OCI-LY7 (cell line): ENCODE results near the gene HSPA6. TPM values are rescaled to one million over a fixed set of nuclear protein-coding genes. Genes with fewer than 3 reads are reported as not detected.
"Not testable (repeated sequence)": the region's sequence is repeated elsewhere in the genome, so short reads cannot be mapped to it uniquely, and the experiment has no call there.

Experiments used
- BruUV-seq: library from RNA; stranded (reverse); fragments of 400-500 nt; replicated peaks from 2 replicates; lab custom pipeline; 2021; lab: Mats Ljungman, UMichigan
- CTCF ChIA-PET: fragments of 300-600 bp; sonication (Branson Sonifier 250); formaldehyde crosslinking; loops from one replicate; lab custom pipeline; 2022; ENCODE audit warnings: antibody characterized with exemption; ENCODE audit not compliant: unreplicated experiment; lab: Charles Lee
- POLR2A ChIA-PET: fragments of 300-600 bp; sonication (Branson Sonifier 250); formaldehyde crosslinking; loops from one replicate; lab custom pipeline; 2022; ENCODE audit warnings: antibody characterized with exemption; lab: Charles Lee
- DNase-seq: peaks from one replicate; pipeline ENCODE4 v3.0.0-alpha.2; 2015; ENCODE audit warnings: low spot score
- H2AFZ ChIP-seq: fragments of 200-600 bp; sonication (generic), shearing (Covaris generic); 2 replicates; pipeline ENCODE4 v1.6.1; 2014; ENCODE audit warnings: mild to moderate bottlenecking, antibody characterized with exemption, low read length, moderate library complexity
- H3K27ac ChIP-seq: fragments of 200-600 bp; sonication (generic); 2 replicates; pipeline ENCODE4 v1.5.1; 2014; ENCODE audit warnings: mixed run types, low read depth, mild to moderate bottlenecking, moderate library complexity, low read length, inconsistent platforms; ENCODE audit not compliant: poor library complexity, severe bottlenecking
- H3K36me3 ChIP-seq: fragments of 200-600 bp; sonication (generic); 2 replicates; pipeline ENCODE4 v1.6.1; 2014; ENCODE audit warnings: mild to moderate bottlenecking, antibody characterized with exemption, low read length, moderate library complexity, mixed read lengths; ENCODE audit not compliant: insufficient read depth
- H3K4me1 ChIP-seq: fragments of 200-600 bp; sonication (generic); 2 replicates; pipeline ENCODE4 v1.5.1; 2014; ENCODE audit warnings: mild to moderate bottlenecking, low read length; ENCODE audit not compliant: insufficient read depth, poor library complexity, severe bottlenecking
- H3K4me2 ChIP-seq: fragments of 200-600 bp; sonication (generic); 2 replicates; pipeline ENCODE4 v1.6.1; 2014; ENCODE audit warnings: mild to moderate bottlenecking, low read length
- H3K4me3 ChIP-seq: fragments of 200-600 bp; sonication (generic); 2 replicates; pipeline ENCODE4 v1.5.1; 2014; ENCODE audit warnings: mild to moderate bottlenecking, low read depth, low read length; ENCODE audit not compliant: poor library complexity, severe bottlenecking
- H3K79me2 ChIP-seq: fragments of 200-600 bp; sonication (generic); 2 replicates; pipeline ENCODE4 v1.6.1; 2016; ENCODE audit warnings: low read depth, mild to moderate bottlenecking, low read length, moderate library complexity, mixed read lengths; ENCODE audit not compliant: insufficient read depth
- H3K9me2 ChIP-seq: fragments of 200-600 bp; sonication (generic); 2 replicates; pipeline ENCODE4 v1.6.1; 2016; ENCODE audit warnings: mild to moderate bottlenecking, low read length, mixed read lengths; ENCODE audit not compliant: insufficient read depth
- H3K9me3 ChIP-seq: fragments of 200-600 bp; sonication (generic); 2 replicates; pipeline ENCODE4 v1.6.1; 2014; ENCODE audit warnings: mild to moderate bottlenecking, mixed run types, low read length, mixed read lengths
- H4K20me1 ChIP-seq: fragments of 200-600 bp; sonication (generic); 2 replicates; pipeline ENCODE4 v1.6.1; 2014; ENCODE audit warnings: mild to moderate bottlenecking, antibody characterized with exemption, low read length, moderate library complexity, mixed read lengths; ENCODE audit not compliant: insufficient read depth
- intact Hi-C: fragments of 100-400 bp; cut with micrococcal nuclease; formaldehyde crosslinking; loops from one replicate; pipeline ENCODE4 v1.10.0; 2022; ENCODE audit not compliant: unreplicated experiment
- total RNA-seq, 2 experiments: library from RNA; depleted of rRNA in 1 of 2; stranded (reverse); fragments of >200 nt in 1 of 2; shearing (Covaris generic) in 1 of 2; gene quantifications; 2 replicates each; pipeline ENCODE4 v1.2.3, GENCODE V29; 2014 to 2022

HSPA6 gene
- total RNA-seq, 2 experiments from 2014 or later: 0.13 TPM; not detected in 1

DNA sequence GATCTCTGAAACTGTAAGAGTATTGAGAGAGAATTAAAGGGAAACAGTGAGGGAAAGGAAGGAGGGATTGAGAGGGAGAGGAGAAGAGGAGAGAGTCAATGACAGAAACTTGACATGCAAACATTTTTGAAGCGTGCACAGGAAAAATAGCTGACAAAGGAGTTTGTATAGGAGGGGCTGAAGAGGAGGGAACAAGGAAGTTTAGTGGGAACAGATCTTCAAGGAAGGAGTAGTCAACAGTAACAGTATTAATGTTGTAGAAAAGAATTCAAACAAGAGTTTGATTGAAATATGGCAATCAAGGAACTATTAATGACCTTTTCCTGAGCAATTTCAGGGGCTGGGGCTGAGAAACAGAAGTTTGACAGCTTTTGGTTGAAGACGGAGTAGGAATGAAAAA is 29.3 kb downstream of the HSPA6 start:
- BruUV-seq, H3K4me2 ChIP-seq, POLR2A ChIA-PET, H3K4me3 ChIP-seq, H3K79me2 ChIP-seq, H2AFZ ChIP-seq, H3K9me3 ChIP-seq, H3K27ac ChIP-seq, H3K36me3 ChIP-seq, H3K4me1 ChIP-seq, H3K9me2 ChIP-seq, H4K20me1 ChIP-seq, DNase-seq, CTCF ChIA-PET: not testable (repeated sequence)
- intact Hi-C loops: loop anchor here (10.0 kb wide), 1 partner anchor 81 kb away; the partner anchor contains the start of gene FCGR3B

DNA sequence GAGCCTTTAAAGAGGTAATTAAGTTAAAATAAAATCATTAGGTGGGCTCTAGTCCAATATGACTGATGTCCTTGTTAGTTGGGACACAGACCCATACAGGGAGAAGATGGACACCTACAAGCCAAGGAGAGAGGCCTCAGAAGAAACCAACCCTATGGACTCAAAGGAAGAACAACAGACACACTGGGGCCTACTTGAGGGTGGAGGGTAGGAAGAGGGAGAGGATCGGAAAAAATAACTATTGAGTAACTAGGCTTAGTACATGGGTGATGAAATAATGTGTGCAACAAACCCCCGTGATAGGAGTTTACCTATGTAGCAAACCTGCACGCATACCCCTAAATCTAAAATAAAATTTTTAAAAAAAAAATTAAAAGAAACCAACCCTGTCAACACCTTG is 30.0 kb downstream of the HSPA6 start:
- H3K4me1 ChIP-seq, POLR2A ChIA-PET, H3K36me3 ChIP-seq, H2AFZ ChIP-seq, H3K27ac ChIP-seq, DNase-seq, H4K20me1 ChIP-seq, H3K4me3 ChIP-seq, BruUV-seq, H3K79me2 ChIP-seq, CTCF ChIA-PET, H3K9me3 ChIP-seq, H3K4me2 ChIP-seq, H3K9me2 ChIP-seq: not testable (repeated sequence)
- intact Hi-C loops: loop anchor here (10.0 kb wide), 1 partner anchor 80 kb away; the partner anchor contains the start of gene FCGR3B

DNA sequence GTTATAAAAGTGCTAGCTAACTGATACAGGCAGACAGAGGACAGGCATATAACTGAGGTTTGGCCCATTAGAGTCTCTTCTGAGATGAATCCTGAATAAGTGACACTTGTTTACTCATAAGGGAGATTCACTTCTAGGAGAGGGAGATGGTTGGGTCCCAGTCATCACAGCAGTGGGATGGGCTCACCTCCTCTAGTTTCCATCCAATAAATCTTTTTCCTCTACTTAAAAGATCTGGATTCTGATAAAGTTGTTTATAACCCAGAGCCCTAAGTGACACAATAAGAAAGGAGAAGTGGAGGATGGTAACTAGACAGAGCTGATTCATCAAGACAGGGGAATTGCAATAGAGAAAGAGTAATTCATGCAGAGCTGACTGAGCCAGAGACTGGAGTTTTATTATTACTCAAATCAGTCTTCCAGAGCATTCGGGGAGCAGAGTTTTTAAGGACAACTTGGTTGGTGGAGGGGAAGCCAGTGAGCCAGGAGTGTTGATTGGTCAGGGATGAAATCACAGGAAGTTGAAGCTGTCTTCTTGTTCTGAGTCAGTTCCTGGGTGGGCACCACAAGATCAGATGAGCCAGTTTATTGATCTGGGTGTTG is 30.6 kb downstream of the HSPA6 start:
- H3K9me2 ChIP-seq, H3K4me3 ChIP-seq, H4K20me1 ChIP-seq, H2AFZ ChIP-seq, POLR2A ChIA-PET, DNase-seq, BruUV-seq, H3K79me2 ChIP-seq, H3K4me2 ChIP-seq, H3K27ac ChIP-seq, H3K4me1 ChIP-seq, H3K36me3 ChIP-seq, CTCF ChIA-PET, H3K9me3 ChIP-seq: not testable (repeated sequence)
- intact Hi-C loops: loop anchor here (10.0 kb wide), 1 partner anchor 80 kb away; the partner anchor contains the start of gene FCGR3B

DNA sequence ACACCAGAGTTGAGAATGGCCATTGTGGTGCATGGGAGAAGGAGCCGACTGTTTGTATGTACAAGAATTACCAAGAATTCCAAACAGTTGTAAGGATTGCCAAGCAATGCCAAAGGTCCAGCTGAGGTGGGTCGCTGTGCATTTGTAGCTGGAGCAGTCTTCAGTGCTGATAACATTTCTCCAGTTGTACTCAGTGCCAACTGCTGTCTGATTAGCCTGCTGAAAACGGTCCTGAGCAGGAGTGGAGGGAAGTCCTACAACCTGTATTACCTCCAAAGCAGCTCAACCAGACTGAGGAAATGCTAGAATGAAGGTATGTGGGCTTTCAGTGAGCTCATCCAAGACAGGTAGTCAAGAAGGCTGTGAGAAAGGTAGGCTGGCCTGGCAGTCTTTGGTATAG is 31.8 kb downstream of the HSPA6 start:
- H3K4me3 ChIP-seq, H2AFZ ChIP-seq, H3K27ac ChIP-seq, H4K20me1 ChIP-seq, H3K4me2 ChIP-seq, BruUV-seq, DNase-seq, H3K4me1 ChIP-seq, CTCF ChIA-PET, POLR2A ChIA-PET, H3K79me2 ChIP-seq, H3K9me2 ChIP-seq, H3K9me3 ChIP-seq, H3K36me3 ChIP-seq: not testable (repeated sequence)
- intact Hi-C loops: loop anchor here (10.0 kb wide), 1 partner anchor 79 kb away; the partner anchor contains the start of gene FCGR3B

DNA sequence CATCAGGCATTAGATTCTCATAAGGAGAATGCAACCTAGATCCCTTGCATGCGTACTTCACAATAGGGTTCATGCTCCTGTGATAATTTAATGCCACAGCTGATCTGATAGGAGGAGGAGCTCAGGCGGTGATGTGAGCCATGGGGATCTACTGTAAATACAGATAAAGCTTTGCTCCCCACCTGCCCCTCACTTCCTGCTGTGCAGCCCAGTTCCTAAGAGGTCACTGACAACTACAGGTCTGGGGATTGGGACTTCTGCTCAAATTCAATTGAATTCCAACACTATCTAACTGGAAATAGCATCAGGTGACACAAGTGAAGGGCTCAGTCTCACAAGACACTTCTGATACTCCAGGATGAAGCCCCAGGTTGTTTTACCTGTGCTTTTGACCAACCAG is 32.6 kb downstream of the HSPA6 start:
- H3K4me3 ChIP-seq, H4K20me1 ChIP-seq, POLR2A ChIA-PET, BruUV-seq, H3K4me2 ChIP-seq, DNase-seq, H3K4me1 ChIP-seq, H3K27ac ChIP-seq, H2AFZ ChIP-seq, H3K79me2 ChIP-seq, H3K9me2 ChIP-seq, H3K36me3 ChIP-seq, CTCF ChIA-PET, H3K9me3 ChIP-seq: not testable (repeated sequence)
- intact Hi-C loops: loop anchor here (10.0 kb wide), 1 partner anchor 78 kb away; the partner anchor contains the start of gene FCGR3B

DNA sequence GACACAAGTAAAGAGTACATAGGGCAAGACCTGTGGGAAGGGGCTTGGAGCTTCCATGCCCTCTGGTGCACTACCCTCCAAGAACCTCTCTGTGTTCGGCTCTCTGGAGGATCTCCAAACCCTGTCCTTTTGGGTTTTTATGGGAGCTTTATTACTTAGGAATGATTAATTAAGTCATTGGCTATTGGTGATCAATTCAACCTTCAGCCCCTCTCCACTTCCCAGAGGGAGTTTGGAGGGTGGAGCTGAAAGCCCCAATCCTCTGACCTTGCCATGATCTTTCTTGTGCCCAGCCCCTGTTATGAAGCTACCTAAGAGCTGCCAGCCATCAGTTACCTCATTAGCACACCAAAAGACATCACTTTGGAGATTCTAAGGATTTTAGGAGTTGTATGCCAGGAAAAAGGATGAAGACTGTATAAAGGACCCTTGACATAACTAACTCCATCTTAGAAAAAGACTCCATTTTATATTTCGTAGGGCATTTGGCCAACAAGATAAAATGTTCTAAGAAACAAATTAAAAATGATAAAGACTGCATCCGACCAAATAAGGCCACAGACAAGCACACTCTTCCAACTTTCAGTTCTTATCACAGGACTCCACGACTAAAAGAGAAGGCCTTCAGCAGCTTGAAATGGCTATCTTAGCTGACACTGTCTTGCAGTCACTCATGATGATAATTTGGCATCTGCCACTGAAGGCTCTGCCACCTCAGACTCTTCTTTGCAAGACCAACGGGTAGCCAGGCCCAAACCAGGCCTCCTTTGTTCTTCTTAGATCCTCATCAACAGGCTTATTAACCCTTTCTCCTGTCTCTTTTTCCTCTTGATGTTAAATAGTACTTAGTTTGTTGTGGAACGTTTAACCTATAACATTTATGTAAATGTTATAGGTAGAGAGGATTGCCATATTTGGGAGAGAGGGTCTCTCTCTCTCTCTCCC is 33.4 kb downstream of the HSPA6 start:
- POLR2A ChIA-PET, H3K9me2 ChIP-seq, H3K27ac ChIP-seq, H3K4me1 ChIP-seq, H3K9me3 ChIP-seq, H2AFZ ChIP-seq, H3K4me3 ChIP-seq, DNase-seq, H3K4me2 ChIP-seq, H3K36me3 ChIP-seq, BruUV-seq, H3K79me2 ChIP-seq, CTCF ChIA-PET, H4K20me1 ChIP-seq: not testable (repeated sequence)
- intact Hi-C loops: loop anchor here (10.0 kb wide), 1 partner anchor 77 kb away; the partner anchor contains the start of gene FCGR3B
